Measurements from ENCODE around the gene MYBPH.

Gene MYBPH

GRCh38 chr1:203210988-203211387 lies 35.4 kb upstream of the MYBPH start:
- TF ChIP-seq JUND (IDR thresholded peaks at IDR 0.05; ENCODE audit: low read depth) = no peak
- in situ Hi-C loops (cut with HindIII; ENCODE audit: low pct_unique_long_range_greater_than_20kb, low sequenced_read_pairs) = no loop called here
- DNase-seq (ENCODE audit: low read depth in 1 of 2, low spot score in 1 of 2) = peak in 1 of 2 experiments; percentile 45

- DNase-seq (ENCODE audit: low read depth in 1 of 2, low spot score in 1 of 2) = no peak
- in situ Hi-C loops (cut with HindIII; ENCODE audit: low pct_unique_long_range_greater_than_20kb, low sequenced_read_pairs) = no loop called here
- TF ChIP-seq JUND (IDR thresholded peaks at IDR 0.05; ENCODE audit: low read depth) = no peak
Measured at GRCh38 chr1:203210350-203210749, 34.7 kb upstream of the MYBPH start.

GRCh38 chr1:203208181-203208580 lies 32.6 kb upstream of the MYBPH start:
- TF ChIP-seq JUND (IDR thresholded peaks at IDR 0.05; ENCODE audit: low read depth) = no peak
- DNase-seq (ENCODE audit: low read depth in 1 of 2, low spot score in 1 of 2) = no peak
- in situ Hi-C loops (cut with HindIII; ENCODE audit: low pct_unique_long_range_greater_than_20kb, low sequenced_read_pairs) = no loop called here

- no peak for DNase-seq (ENCODE audit: low read depth in 1 of 2, low spot score in 1 of 2)
- TF ChIP-seq JUND (IDR thresholded peaks at IDR 0.05; ENCODE audit: low read depth) = no peak
- in situ Hi-C loops (cut with HindIII; ENCODE audit: low pct_unique_long_range_greater_than_20kb, low sequenced_read_pairs) = no loop called here
Measured at GRCh38 chr1:203207751-203208150, 32.1 kb upstream of the MYBPH start.

- DNase-seq (ENCODE audit: low read depth in 1 of 2, low spot score in 1 of 2) = no peak
- no peak for TF ChIP-seq JUND (IDR thresholded peaks at IDR 0.05; ENCODE audit: low read depth)
- in situ Hi-C loops (cut with HindIII; ENCODE audit: low pct_unique_long_range_greater_than_20kb, low sequenced_read_pairs) = no loop called here
Measured at GRCh38 chr1:203206129-203206687, 30.6 kb upstream of the MYBPH start.

- TF ChIP-seq JUND (IDR thresholded peaks at IDR 0.05; ENCODE audit: low read depth) = no peak
- in situ Hi-C loops (cut with HindIII; ENCODE audit: low pct_unique_long_range_greater_than_20kb, low sequenced_read_pairs) = no loop called here
- DNase-seq (ENCODE audit: low read depth in 1 of 2, low spot score in 1 of 2) = no peak
Measured at GRCh38 chr1:203204756-203205155, 29.1 kb upstream of the MYBPH start.

GRCh38 chr1:203202431-203203245 lies 27.0 kb upstream of the MYBPH start:
- no peak for TF ChIP-seq JUND (IDR thresholded peaks at IDR 0.05; ENCODE audit: low read depth)
- DNase-seq (ENCODE audit: low read depth in 1 of 2, low spot score in 1 of 2) = no peak
- in situ Hi-C loops (cut with HindIII; ENCODE audit: low pct_unique_long_range_greater_than_20kb, low sequenced_read_pairs) = no loop called here

- in situ Hi-C loops (cut with HindIII; ENCODE audit: low pct_unique_long_range_greater_than_20kb, low sequenced_read_pairs) = no loop called here
- DNase-seq (ENCODE audit: low read depth in 1 of 2, low spot score in 1 of 2) = no peak
- no peak for TF ChIP-seq JUND (IDR thresholded peaks at IDR 0.05; ENCODE audit: low read depth)
Measured at GRCh38 chr1:203201516-203202205, 26.0 kb upstream of the MYBPH start.

- no peak for TF ChIP-seq JUND (IDR thresholded peaks at IDR 0.05; ENCODE audit: low read depth)
- no peak for DNase-seq (ENCODE audit: low read depth in 1 of 2, low spot score in 1 of 2)
- in situ Hi-C loops (cut with HindIII; ENCODE audit: low pct_unique_long_range_greater_than_20kb, low sequenced_read_pairs) = no loop called here
Measured at GRCh38 chr1:203200916-203201315, 25.3 kb upstream of the MYBPH start.

- no peak for DNase-seq (ENCODE audit: low read depth in 1 of 2, low spot score in 1 of 2)
- in situ Hi-C loops (cut with HindIII; ENCODE audit: low pct_unique_long_range_greater_than_20kb, low sequenced_read_pairs) = no loop called here
- no peak for TF ChIP-seq JUND (IDR thresholded peaks at IDR 0.05; ENCODE audit: low read depth)
Measured at GRCh38 chr1:203199816-203200571, 24.4 kb upstream of the MYBPH start.

- TF ChIP-seq JUND (IDR thresholded peaks at IDR 0.05; ENCODE audit: low read depth) = no peak
- in situ Hi-C loops (cut with HindIII; ENCODE audit: low pct_unique_long_range_greater_than_20kb, low sequenced_read_pairs) = no loop called here
- no peak for DNase-seq (ENCODE audit: low read depth in 1 of 2, low spot score in 1 of 2)
Measured at GRCh38 chr1:203199481-203199815, 23.8 kb upstream of the MYBPH start.

- in situ Hi-C loops (cut with HindIII; ENCODE audit: low pct_unique_long_range_greater_than_20kb, low sequenced_read_pairs) = no loop called here
- DNase-seq (ENCODE audit: low read depth in 1 of 2, low spot score in 1 of 2) = no peak
- TF ChIP-seq JUND (IDR thresholded peaks at IDR 0.05; ENCODE audit: low read depth) = no peak
Measured at GRCh38 chr1:203199002-203199401, 23.4 kb upstream of the MYBPH start.

GRCh38 chr1:203197625-203198024 lies 22.0 kb upstream of the MYBPH start:
- in situ Hi-C loops (cut with HindIII; ENCODE audit: low pct_unique_long_range_greater_than_20kb, low sequenced_read_pairs) = no loop called here
- no peak for DNase-seq (ENCODE audit: low read depth in 1 of 2, low spot score in 1 of 2)

More at GRCh38 chr1:203197625-203198024, 22.0 kb upstream of the MYBPH start:
- TF ChIP-seq JUND (IDR thresholded peaks at IDR 0.05; ENCODE audit: low read depth) = no peak

All from T47D (cell line).